ENCODE results near the gene BRD9.

DNA sequence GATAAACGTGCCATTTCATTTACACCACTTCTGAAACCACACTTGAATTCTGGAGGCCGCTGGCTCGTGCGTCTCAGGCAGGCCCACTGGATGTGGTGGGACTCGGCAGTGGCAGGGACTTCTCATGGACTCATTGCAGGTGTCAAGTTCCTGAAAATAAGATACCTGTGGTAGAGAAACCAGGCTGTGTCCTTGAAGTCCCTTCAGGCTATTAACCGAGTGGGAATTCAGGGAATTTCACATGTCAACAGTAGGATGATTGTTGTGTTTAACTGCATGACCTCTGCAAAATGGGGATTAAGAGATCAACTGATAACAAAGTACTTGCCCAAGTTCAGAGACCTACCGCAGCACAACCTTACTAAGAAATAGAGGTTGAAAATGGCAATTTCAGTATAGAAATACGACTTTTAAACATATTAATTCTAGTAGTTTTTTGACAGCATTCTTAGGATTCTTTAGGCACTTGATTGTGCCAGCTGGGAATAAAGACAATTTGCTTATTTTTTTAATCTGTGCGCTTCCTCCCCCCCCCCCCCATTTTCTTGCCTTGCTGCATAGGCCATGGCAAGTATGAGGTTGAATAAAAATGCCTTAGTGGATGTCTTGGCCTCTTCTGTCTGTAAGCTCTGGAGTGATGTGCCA is 26.9 kb upstream of the BRD9 start:
- TF ChIP-seq, protein P1, sequence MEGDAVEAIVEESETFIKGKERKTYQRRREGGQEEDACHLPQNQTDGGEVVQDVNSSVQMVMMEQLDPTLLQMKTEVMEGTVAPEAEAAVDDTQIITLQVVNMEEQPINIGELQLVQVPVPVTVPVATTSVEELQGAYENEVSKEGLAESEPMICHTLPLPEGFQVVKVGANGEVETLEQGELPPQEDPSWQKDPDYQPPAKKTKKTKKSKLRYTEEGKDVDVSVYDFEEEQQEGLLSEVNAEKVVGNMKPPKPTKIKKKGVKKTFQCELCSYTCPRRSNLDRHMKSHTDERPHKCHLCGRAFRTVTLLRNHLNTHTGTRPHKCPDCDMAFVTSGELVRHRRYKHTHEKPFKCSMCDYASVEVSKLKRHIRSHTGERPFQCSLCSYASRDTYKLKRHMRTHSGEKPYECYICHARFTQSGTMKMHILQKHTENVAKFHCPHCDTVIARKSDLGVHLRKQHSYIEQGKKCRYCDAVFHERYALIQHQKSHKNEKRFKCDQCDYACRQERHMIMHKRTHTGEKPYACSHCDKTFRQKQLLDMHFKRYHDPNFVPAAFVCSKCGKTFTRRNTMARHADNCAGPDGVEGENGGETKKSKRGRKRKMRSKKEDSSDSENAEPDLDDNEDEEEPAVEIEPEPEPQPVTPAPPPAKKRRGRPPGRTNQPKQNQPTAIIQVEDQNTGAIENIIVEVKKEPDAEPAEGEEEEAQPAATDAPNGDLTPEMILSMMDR (IDR thresholded peaks at IDR 0.05 in 2 of 3, conservative IDR thresholded peaks at IDR 0.05 in 1 of 3; ENCODE audit: insufficient read depth in 2 of 3, low read depth in 1 of 3, low read length in 3 of 3), result no peak
- no peak for TF ChIP-seq ZNF175 (CRISPR knock-in tag; IDR thresholded peaks at IDR 0.05; ENCODE audit: low read depth)
- TF ChIP-seq CREM (IDR thresholded peaks at IDR 0.05; ENCODE audit: low read depth), result no peak
- TF ChIP-seq RAD21 (CRISPR knock-in tag; conservative IDR thresholded peaks at IDR 0.05 in 1 of 2, IDR thresholded peaks at IDR 0.05 in 1 of 2), result no peak
- TF ChIP-seq ZNF3 (CRISPR knock-in tag; IDR thresholded peaks at IDR 0.05), result no peak
- TF ChIP-seq, protein P2, sequence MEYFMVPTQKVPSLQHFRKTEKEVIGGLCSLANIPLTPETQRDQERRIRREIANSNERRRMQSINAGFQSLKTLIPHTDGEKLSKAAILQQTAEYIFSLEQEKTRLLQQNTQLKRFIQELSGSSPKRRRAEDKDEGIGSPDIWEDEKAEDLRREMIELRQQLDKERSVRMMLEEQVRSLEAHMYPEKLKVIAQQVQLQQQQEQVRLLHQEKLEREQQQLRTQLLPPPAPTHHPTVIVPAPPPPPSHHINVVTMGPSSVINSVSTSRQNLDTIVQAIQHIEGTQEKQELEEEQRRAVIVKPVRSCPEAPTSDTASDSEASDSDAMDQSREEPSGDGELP (CRISPR knock-in tag; IDR thresholded peaks at IDR 0.05; ENCODE audit: borderline replicate concordance), result no peak
- TF ChIP-seq, protein P3, sequence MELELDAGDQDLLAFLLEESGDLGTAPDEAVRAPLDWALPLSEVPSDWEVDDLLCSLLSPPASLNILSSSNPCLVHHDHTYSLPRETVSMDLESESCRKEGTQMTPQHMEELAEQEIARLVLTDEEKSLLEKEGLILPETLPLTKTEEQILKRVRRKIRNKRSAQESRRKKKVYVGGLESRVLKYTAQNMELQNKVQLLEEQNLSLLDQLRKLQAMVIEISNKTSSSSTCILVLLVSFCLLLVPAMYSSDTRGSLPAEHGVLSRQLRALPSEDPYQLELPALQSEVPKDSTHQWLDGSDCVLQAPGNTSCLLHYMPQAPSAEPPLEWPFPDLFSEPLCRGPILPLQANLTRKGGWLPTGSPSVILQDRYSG (tag; conservative IDR thresholded peaks at IDR 0.05; ENCODE audit: low read depth), result no peak
- TF ChIP-seq POLR2A (conservative IDR thresholded peaks at IDR 0.05), result no peak

Data from K562 (cell line).